NT2/D1 (cell line): ENCODE results near the gene CASP14.

ENCODE experiments used
- SUZ12 ChIP-seq: IDR thresholded peaks from 2 replicates; pipeline ENCODE4 v1.6.1; 2011; ENCODE audit not compliant: insufficient read length, insufficient read depth; ENCODE audit errors: extremely low read depth
- YY1 ChIP-seq: IDR thresholded peaks from 2 replicates; pipeline ENCODE4 v1.6.1; 2011; ENCODE audit not compliant: insufficient read length, insufficient read depth
- ZNF274 ChIP-seq: IDR thresholded peaks from 2 replicates; pipeline ENCODE4 v1.6.1; 2011; ENCODE audit warnings: mild to moderate bottlenecking, low read depth, low read length

DNA sequence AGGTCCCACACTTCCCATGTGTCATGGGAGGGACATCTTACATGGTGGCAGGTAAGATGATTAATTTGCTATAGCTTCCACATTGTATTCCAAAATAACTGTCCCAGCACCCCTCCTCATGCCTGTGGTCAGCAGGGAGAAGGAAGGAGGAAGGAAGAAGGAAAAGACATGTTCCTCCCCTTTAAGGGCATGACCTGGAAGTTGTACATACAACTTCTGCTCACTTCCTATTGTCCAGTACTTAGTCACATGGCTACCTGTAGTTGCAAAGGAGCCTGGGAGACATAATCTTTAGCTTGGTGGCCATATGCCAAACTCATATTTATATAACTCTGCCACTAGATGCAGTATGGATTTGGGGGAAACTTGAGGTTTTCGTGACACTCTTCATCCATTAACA lies 17.6 kb upstream of the CASP14 start:
- TF ChIP-seq ZNF274 (no peak), YY1 (no peak), SUZ12 (no peak)
